ENCODE data around the gene TMEM132D. TPM values are rescaled to one million over a fixed set of nuclear protein-coding genes. Genes with fewer than 3 reads are reported as not detected.

TMEM132D gene
- total and polyA plus RNA-seq, 4 donors = 0.06 to 0.20 (median 0.13) TPM

GRCh38 chr12:129162805-129163204 is 741.0 kb downstream of the TMEM132D start:
- Histone ChIP-seq H3K4me1 (ENCODE audit: control insufficient read depth in 5 of 5, insufficient read depth in 5 of 5, low read length in 5 of 5) (no peaks in the 10 kb centered on the region), H3K27ac (ENCODE audit: low read depth in 1 of 2, low read length in 1 of 2) (no peak overlapping the region), H3K4me3 (no peak overlapping the region), H3K27me3 (ENCODE audit: control insufficient read depth in 3 of 3, insufficient read depth in 3 of 3, low read length in 2 of 3) (no peaks in the 10 kb centered on the region), H3K36me3 (ENCODE audit: control insufficient read depth in 4 of 4, insufficient read depth in 4 of 4, low read length in 4 of 4) (no peaks in the 10 kb centered on the region), H3K9me3 (ENCODE audit: control insufficient read depth in 4 of 4, insufficient read depth in 3 of 4, low read length in 3 of 4) (peaks cover 0 to 8% (median 0%) of the 10 kb centered on the region in 4 donors), H3K9ac (ENCODE audit: insufficient read depth in 1 of 2, low read length in 2 of 2) (no peak overlapping the region)
- TF ChIP-seq, protein P1, sequence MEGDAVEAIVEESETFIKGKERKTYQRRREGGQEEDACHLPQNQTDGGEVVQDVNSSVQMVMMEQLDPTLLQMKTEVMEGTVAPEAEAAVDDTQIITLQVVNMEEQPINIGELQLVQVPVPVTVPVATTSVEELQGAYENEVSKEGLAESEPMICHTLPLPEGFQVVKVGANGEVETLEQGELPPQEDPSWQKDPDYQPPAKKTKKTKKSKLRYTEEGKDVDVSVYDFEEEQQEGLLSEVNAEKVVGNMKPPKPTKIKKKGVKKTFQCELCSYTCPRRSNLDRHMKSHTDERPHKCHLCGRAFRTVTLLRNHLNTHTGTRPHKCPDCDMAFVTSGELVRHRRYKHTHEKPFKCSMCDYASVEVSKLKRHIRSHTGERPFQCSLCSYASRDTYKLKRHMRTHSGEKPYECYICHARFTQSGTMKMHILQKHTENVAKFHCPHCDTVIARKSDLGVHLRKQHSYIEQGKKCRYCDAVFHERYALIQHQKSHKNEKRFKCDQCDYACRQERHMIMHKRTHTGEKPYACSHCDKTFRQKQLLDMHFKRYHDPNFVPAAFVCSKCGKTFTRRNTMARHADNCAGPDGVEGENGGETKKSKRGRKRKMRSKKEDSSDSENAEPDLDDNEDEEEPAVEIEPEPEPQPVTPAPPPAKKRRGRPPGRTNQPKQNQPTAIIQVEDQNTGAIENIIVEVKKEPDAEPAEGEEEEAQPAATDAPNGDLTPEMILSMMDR (IDR thresholded peaks at IDR 0.05; ENCODE audit: control extremely low read depth, extremely low read depth) = no peak
- ATAC-seq (ENCODE audit: insufficient read depth, low FRiP score) = no peak
- WGBS, 2 donors = 82 to 84% methylated on average over 4 of the region's 4 CpGs
- no peak for DNase-seq

- no peaks in the 10 kb centered on the region for H3K4me1 ChIP-seq (ENCODE audit: control insufficient read depth in 5 of 5, insufficient read depth in 5 of 5, low read length in 5 of 5)
- DNase-seq = no peak
- TF ChIP-seq, protein P1 (IDR thresholded peaks at IDR 0.05; ENCODE audit: control extremely low read depth, extremely low read depth) = no peak
- H3K9ac ChIP-seq (ENCODE audit: insufficient read depth in 1 of 2, low read length in 2 of 2) = no peak overlapping the region
- ATAC-seq (ENCODE audit: insufficient read depth, low FRiP score) = no peak
- H3K4me3 ChIP-seq = no peak overlapping the region
- H3K9me3 ChIP-seq (ENCODE audit: control insufficient read depth in 4 of 4, insufficient read depth in 3 of 4, low read length in 3 of 4) = peaks cover 0 to 8% (median 0%) of the 10 kb centered on the region in 4 donors
- 43 to 78% methylated on average over 4 of the region's 4 CpGs for WGBS, 2 donors
- no peak overlapping the region for H3K27ac ChIP-seq (ENCODE audit: low read depth in 1 of 2, low read length in 1 of 2)
- H3K27me3 ChIP-seq (ENCODE audit: control insufficient read depth in 3 of 3, insufficient read depth in 3 of 3, low read length in 2 of 3) = no peaks in the 10 kb centered on the region
- H3K36me3 ChIP-seq (ENCODE audit: control insufficient read depth in 4 of 4, insufficient read depth in 4 of 4, low read length in 4 of 4) = no peaks in the 10 kb centered on the region
These were observed 742.3 kb downstream of the TMEM132D start for GRCh38 chr12:129161511-129161910.

GRCh38 chr12:129160282-129160681 is 743.5 kb downstream of the TMEM132D start:
- Histone ChIP-seq H3K4me1 (ENCODE audit: control insufficient read depth in 5 of 5, insufficient read depth in 5 of 5, low read length in 5 of 5) (no peaks in the 10 kb centered on the region), H3K9me3 (ENCODE audit: control insufficient read depth in 4 of 4, insufficient read depth in 3 of 4, low read length in 3 of 4) (peaks cover 0 to 9% (median 4%) of the 10 kb centered on the region in 4 donors)

More at GRCh38 chr12:129160282-129160681, 743.5 kb downstream of the TMEM132D start:
- Histone ChIP-seq H3K36me3 (ENCODE audit: control insufficient read depth in 4 of 4, insufficient read depth in 4 of 4, low read length in 4 of 4) (no peaks in the 10 kb centered on the region), H3K9ac (ENCODE audit: insufficient read depth in 1 of 2, low read length in 2 of 2) (no peak overlapping the region), H3K27me3 (ENCODE audit: control insufficient read depth in 3 of 3, insufficient read depth in 3 of 3, low read length in 2 of 3) (no peaks in the 10 kb centered on the region), H3K27ac (ENCODE audit: low read depth in 1 of 2, low read length in 1 of 2) (no peak overlapping the region), H3K4me3 (no peak overlapping the region)
- DNase-seq (no peak), ATAC-seq (ENCODE audit: insufficient read depth, low FRiP score) (no peak)
- TF ChIP-seq, protein P1 (IDR thresholded peaks at IDR 0.05; ENCODE audit: control extremely low read depth, extremely low read depth) = no peak
